ENCODE data around the gene ARHGAP44. TPM values are rescaled to one million over a fixed set of nuclear protein-coding genes. Genes with fewer than 3 reads are reported as not detected.

The ARHGAP44 gene
- total and polyA plus RNA-seq, 2 of the 8 experiments (the other 6 are each of a cell fraction or from before 2014, with no cell fraction given) = 6.2 to 22.2 TPM

- no peak for TF ChIP-seq YY1 (IDR thresholded peaks at IDR 0.05; ENCODE audit: low read depth, low read length)
- TF ChIP-seq KDM4A (IDR thresholded peaks at IDR 0.05; ENCODE audit: low read depth, low read length, severe bottlenecking) = no peak
- TF ChIP-seq RBBP5 (IDR thresholded peaks at IDR 0.05; ENCODE audit: borderline replicate concordance, low read depth, low read length) = no peak
- no peak for TF ChIP-seq EZH2 (IDR thresholded peaks at IDR 0.05; ENCODE audit: low read depth, low read length, severe bottlenecking)
- no peak for TF ChIP-seq ATF3 (IDR thresholded peaks at IDR 0.05; ENCODE audit: insufficient read depth, low read depth, low read length)
- TF ChIP-seq CBX8 (IDR thresholded peaks at IDR 0.05; ENCODE audit: borderline replicate concordance, low read depth, low read length) = no peak
- no peak for TF ChIP-seq E2F6 (IDR thresholded peaks at IDR 0.05)
These were observed 23.6 kb downstream of the ARHGAP44 start (continued) for GRCh38 chr17:12812877-12813276.

Measured in H1 (cell line).